H9 (cell line): ENCODE results near the gene MIR17HG. TPM values are rescaled to one million over a fixed set of nuclear protein-coding genes. Genes with fewer than 3 reads are reported as not detected.

Source experiments
- DNase-seq: peaks from one replicate; pipeline ENCODE4 v3.0.0-alpha.2; 2017
- H2AFZ ChIP-seq: one replicate; pipeline ENCODE4 v1.6.1; 2013; ENCODE audit warnings: mild to moderate bottlenecking, low read length, control low read depth, moderate library complexity
- H2AK5ac ChIP-seq: 2 replicates; pipeline ENCODE4 v1.6.1; 2013; ENCODE audit warnings: low read length, control low read depth, mixed read lengths; ENCODE audit not compliant: insufficient read length
- H2BK120ac ChIP-seq: one replicate; pipeline ENCODE4 v1.6.1; 2013; ENCODE audit warnings: low read depth, mild to moderate bottlenecking, low read length, control low read depth, inconsistent platforms; ENCODE audit not compliant: poor library complexity, severe bottlenecking
- H2BK12ac ChIP-seq: 2 replicates; pipeline ENCODE4 v1.6.1; 2013; ENCODE audit warnings: low read length, control low read depth, mixed read lengths, low read depth; ENCODE audit not compliant: insufficient read length
- H2BK15ac ChIP-seq: 2 replicates; pipeline ENCODE4 v1.6.1; 2013; ENCODE audit warnings: low read depth, low read length, control low read depth
- H2BK20ac ChIP-seq: one replicate; pipeline ENCODE4 v1.6.1; 2013; ENCODE audit warnings: low read depth, mild to moderate bottlenecking, low read length, control low read depth, inconsistent platforms; ENCODE audit not compliant: poor library complexity, severe bottlenecking
- H2BK5ac ChIP-seq: 2 replicates; pipeline ENCODE4 v1.6.1; 2013; ENCODE audit warnings: low read length, control low read depth, mixed read lengths; ENCODE audit not compliant: insufficient read length
- H3K14ac ChIP-seq: 2 replicates; pipeline ENCODE4 v1.6.1; 2013; ENCODE audit warnings: low read length, control low read depth; ENCODE audit not compliant: insufficient read depth
- H3K18ac ChIP-seq: 2 replicates; pipeline ENCODE4 v1.6.1; 2013; ENCODE audit warnings: low read depth, mild to moderate bottlenecking, mixed read lengths, low read length, control low read depth; ENCODE audit not compliant: insufficient read length
- H3K23ac ChIP-seq: 2 replicates; pipeline ENCODE4 v1.6.1; 2013; ENCODE audit warnings: low read length, control low read depth, mixed read lengths, low read depth; ENCODE audit not compliant: insufficient read length
- H3K23me2 ChIP-seq: 2 replicates; pipeline ENCODE4 v1.6.1; 2013; ENCODE audit warnings: low read depth, mild to moderate bottlenecking, mixed read lengths, low read length, control low read depth; ENCODE audit not compliant: insufficient read length, poor library complexity, severe bottlenecking
- H3K27ac ChIP-seq: 2 replicates; pipeline ENCODE4 v1.5.1; 2013; ENCODE audit warnings: low read length, control low read depth, mixed read lengths, low read depth; ENCODE audit not compliant: insufficient read length
- H3K27me3 ChIP-seq: 2 replicates; pipeline ENCODE4 v1.6.1; 2013; ENCODE audit warnings: low read length, control low read depth, inconsistent platforms; ENCODE audit not compliant: insufficient read depth
- H3K4ac ChIP-seq: 2 replicates; pipeline ENCODE4 v1.6.1; 2013; ENCODE audit warnings: low read depth, mild to moderate bottlenecking, control low read depth, inconsistent platforms, low read length, moderate library complexity
- H3K4me1 ChIP-seq: 2 replicates; pipeline ENCODE4 v1.6.1; 2013; ENCODE audit warnings: low read length, control low read depth, inconsistent platforms; ENCODE audit not compliant: insufficient read depth
- H3K4me2 ChIP-seq: 2 replicates; pipeline ENCODE4 v1.6.1; 2013; ENCODE audit warnings: low read length, control low read depth, mixed read lengths; ENCODE audit not compliant: insufficient read length, insufficient read depth
- H3K56ac ChIP-seq: 2 replicates; pipeline ENCODE4 v1.6.1; 2013; ENCODE audit warnings: low read depth, mild to moderate bottlenecking, mixed read lengths, low read length, control low read depth; ENCODE audit not compliant: insufficient read length
- H3K79me1 ChIP-seq: 2 replicates; pipeline ENCODE4 v1.6.1; 2013; ENCODE audit warnings: low read depth, mild to moderate bottlenecking, moderate library complexity, low read length, control low read depth, inconsistent platforms; ENCODE audit not compliant: insufficient read depth, poor library complexity, severe bottlenecking
- H3K79me2 ChIP-seq: 2 replicates; pipeline ENCODE4 v1.6.1; 2013; ENCODE audit warnings: low read length, control low read depth, inconsistent platforms; ENCODE audit not compliant: insufficient read depth
- H3K9ac ChIP-seq: 2 replicates; pipeline ENCODE4 v1.6.1; 2013; ENCODE audit warnings: low read length, control low read depth, mixed read lengths; ENCODE audit not compliant: insufficient read length; ENCODE audit errors: extremely low read depth
- H3K9me3 ChIP-seq: one replicate; pipeline ENCODE4 v1.6.1; 2013; ENCODE audit warnings: low read depth, low read length, inconsistent platforms; ENCODE audit not compliant: control insufficient read depth
- H3T11ph ChIP-seq: one replicate; pipeline ENCODE4 v1.6.1; 2013; ENCODE audit warnings: mild to moderate bottlenecking, low read length, control low read depth, inconsistent platforms
- H4K20me1 ChIP-seq: one replicate; pipeline ENCODE4 v1.6.1; 2013; ENCODE audit not compliant: control insufficient read depth, insufficient read length, insufficient read depth
- H4K5ac ChIP-seq: 2 replicates; pipeline ENCODE4 v1.6.1; 2013; ENCODE audit warnings: low read depth, mild to moderate bottlenecking, mixed read lengths, low read length, control low read depth; ENCODE audit not compliant: insufficient read length
- H4K8ac ChIP-seq: replicated peaks from 2 replicates; pipeline ENCODE4 v1.6.1; 2013; ENCODE audit warnings: low read length, control low read depth, mixed read lengths, low read depth; ENCODE audit not compliant: insufficient read length
- H4K91ac ChIP-seq: 2 replicates; pipeline ENCODE4 v1.6.1; 2013; ENCODE audit warnings: low read depth, mild to moderate bottlenecking, moderate library complexity, mixed read lengths, low read length, control low read depth; ENCODE audit not compliant: insufficient read length
- H3K27ac Mint-ChIP-seq, 3 experiments: 2 replicates in 2 of 3; 3 replicates in 1 of 3; pipeline ENCODE4 v1.8.0; 2020 to 2021; ENCODE audit warnings: mixed read lengths in 3 of 3, mild to moderate bottlenecking in 1 of 3, moderate library complexity in 1 of 3
- H3K27me3 Mint-ChIP-seq: 2 replicates; pipeline ENCODE4 v1.8.0; 2021; ENCODE audit warnings: low read depth, mild to moderate bottlenecking, moderate library complexity, mixed read lengths
- H3K36me3 Mint-ChIP-seq, 3 experiments: 2 replicates in 2 of 3; 3 replicates in 1 of 3; pipeline ENCODE4 v1.8.0; 2020 to 2021; ENCODE audit warnings: low read depth in 3 of 3, mixed read lengths in 3 of 3; ENCODE audit not compliant: insufficient read depth in 1 of 3
- H3K4me1 Mint-ChIP-seq, 2 experiments: 2 replicates each; pipeline ENCODE4 v1.8.0; 2020; ENCODE audit warnings: mixed read lengths in 2 of 2
- H3K4me3 Mint-ChIP-seq, 2 experiments: 2 replicates in 1 of 2; 3 replicates in 1 of 2; pipeline ENCODE4 v1.8.0; 2020 to 2021; ENCODE audit warnings: mild to moderate bottlenecking in 2 of 2, mixed read lengths in 2 of 2, moderate library complexity in 1 of 2
- H3K9me3 Mint-ChIP-seq, 2 experiments: 2 replicates in 1 of 2; 3 replicates in 1 of 2; pipeline ENCODE4 v1.8.0; 2020; ENCODE audit warnings: mild to moderate bottlenecking in 2 of 2, mixed read lengths in 2 of 2, moderate library complexity in 1 of 2
- CTCF ChIP-seq: fragments of 200-600 bp; sonication (generic); conservative IDR thresholded peaks from 3 replicates; pipeline ENCODE4 v1.8.0; 2021; ENCODE audit warnings: antibody characterized with exemption, mild to moderate bottlenecking
- WGBS: extraction: QIAGEN DNeasy Blood & Tissue Kit; methylation state at CpG from one replicate; pipeline ENCODE4 v1.1.7; 2013; ENCODE audit warnings: missing lambda C conversion rate, low lambda C conversion rate, mixed read lengths; ENCODE audit not compliant: insufficient read length; ENCODE audit errors: extremely low coverage; 5-methylcytosine and 5-hydroxymethylcytosine counted together
- total RNA-seq: library from RNA; stranded (reverse); gene quantifications from 2 replicates; pipeline ENCODE4 v1.2.1, GENCODE V29; 2021

The MIR17HG gene
- total RNA-seq, 1 experiment from 2014 or later = 38.7 TPM

GRCh38 chr13:91398413-91399188 lies 51.1 kb downstream of the MIR17HG start, which contains the start of gene GPC5:
TSS of gene GPC5 (plus strand) at chr13:91398621.
- Mint-ChIP-seq H3K27me3 (peaks cover 94% of the 10 kb centered on the region), H3K4me1 (peaks cover 4 to 6% of the 10 kb centered on the region in 2 experiments; a peak in 3 of 4 replicates), H3K4me3 (peak within 1 kb of the TSS; percentile 69 to 84), H3K36me3 (no peaks in the 10 kb centered on the region), H3K27ac (no peak within 1 kb of the TSS), H3K9me3 (no peaks in the 10 kb centered on the region)
- H3K9me3 ChIP-seq = no peaks in the 10 kb centered on the region
- H3K4ac ChIP-seq = no peak within 1 kb of the TSS
- H3K23ac ChIP-seq = no peak within 1 kb of the TSS
- H3K18ac ChIP-seq = no peak within 1 kb of the TSS
- H2BK120ac ChIP-seq = no peak within 1 kb of the TSS
- no peak within 1 kb of the TSS for H4K8ac ChIP-seq
- H3K79me2 ChIP-seq = no peaks in the 10 kb centered on the region
- peak; percentile 89 for DNase-seq
- no peak for TF ChIP-seq CTCF
- no peak within 1 kb of the TSS for H3K27ac ChIP-seq
- no peak within 1 kb of the TSS for H2BK5ac ChIP-seq
- H2BK12ac ChIP-seq = no peak within 1 kb of the TSS
- no CpG with 5 or more reads among the region's 76 CpGs for WGBS
- peak within 1 kb of the TSS; percentile 18 for H3K9ac ChIP-seq
- no peaks in the 10 kb centered on the region for H4K20me1 ChIP-seq
- H3K4me2 ChIP-seq = peak within 1 kb of the TSS; percentile 42
- H2AFZ ChIP-seq = no peak within 1 kb of the TSS
- no peak within 1 kb of the TSS for H2BK20ac ChIP-seq
- no peak within 1 kb of the TSS for H3K56ac ChIP-seq
- H3K23me2 ChIP-seq = peaks cover 7% of the 10 kb centered on the region
- H3T11ph ChIP-seq = no peak within 1 kb of the TSS
- H3K27me3 ChIP-seq = peaks cover 12% of the 10 kb centered on the region
- no peak within 1 kb of the TSS for H4K91ac ChIP-seq
- no peak within 1 kb of the TSS for H3K14ac ChIP-seq
- H2AK5ac ChIP-seq = no peak within 1 kb of the TSS
- H3K4me1 ChIP-seq = no peaks in the 10 kb centered on the region
- H3K79me1 ChIP-seq = no peaks in the 10 kb centered on the region
- H4K5ac ChIP-seq = no peak within 1 kb of the TSS
- H2BK15ac ChIP-seq = no peak within 1 kb of the TSS
